ENCODE measurements around the gene CTCF. TPM values are rescaled to one million over a fixed set of nuclear protein-coding genes. Genes with fewer than 3 reads are reported as not detected.

CTCF gene
- total and polyA plus RNA-seq, 2 donors from 2014 or later = 20.4 to 42.6 TPM

GRCh38 chr16:67655363-67655762 lies 93.0 kb downstream of the CTCF start:
- H3K9ac ChIP-seq (ENCODE audit: low read length in 3 of 3) = no peak overlapping the region
- H3K4me1 ChIP-seq (ENCODE audit: control insufficient read depth in 2 of 3, insufficient read depth in 2 of 3, low read depth in 1 of 3, low read length in 3 of 3) = peaks cover 0 to 15% (median 3%) of the 10 kb centered on the region in 3 donors
- peak in 1 of 5 donors; percentile 29 for DNase-seq
- no peak overlapping the region for H3K4me3 ChIP-seq (ENCODE audit: low read length in 3 of 3)
- H3K27me3 ChIP-seq (ENCODE audit: control insufficient read depth, insufficient read depth, low read length) = peaks cover 9% of the 10 kb centered on the region
- no peaks in the 10 kb centered on the region for H3K9me3 ChIP-seq (ENCODE audit: control insufficient read depth in 2 of 3, insufficient read depth in 1 of 3, low read length in 3 of 3)
- no peak for TF ChIP-seq CTCF (IDR thresholded peaks at IDR 0.05; ENCODE audit: borderline replicate concordance, extremely low read depth, insufficient read depth)
- intact Hi-C loops (cut with DNase I) = no loop called here
- H3K27ac ChIP-seq (ENCODE audit: low read depth in 2 of 2, low read length in 2 of 2) = no peak overlapping the region
- H3K36me3 ChIP-seq (ENCODE audit: control insufficient read depth in 2 of 3, insufficient read depth in 3 of 3, low read length in 3 of 3) = no peaks in the 10 kb centered on the region
- no peak for FAIRE-seq

- TF ChIP-seq CTCF (IDR thresholded peaks at IDR 0.05; ENCODE audit: borderline replicate concordance, extremely low read depth, insufficient read depth) = no peak
- Histone ChIP-seq H3K9me3 (ENCODE audit: control insufficient read depth in 2 of 3, insufficient read depth in 1 of 3, low read length in 3 of 3) (no peaks in the 10 kb centered on the region), H3K4me1 (ENCODE audit: control insufficient read depth in 2 of 3, insufficient read depth in 2 of 3, low read depth in 1 of 3, low read length in 3 of 3) (peaks cover 0 to 21% (median 3%) of the 10 kb centered on the region in 3 donors), H3K27me3 (ENCODE audit: control insufficient read depth, insufficient read depth, low read length) (peaks cover 4% of the 10 kb centered on the region), H3K9ac (ENCODE audit: low read length in 3 of 3) (no peak overlapping the region), H3K27ac (ENCODE audit: low read depth in 2 of 2, low read length in 2 of 2) (no peak overlapping the region), H3K4me3 (ENCODE audit: low read length in 3 of 3) (no peak overlapping the region), H3K36me3 (ENCODE audit: control insufficient read depth in 2 of 3, insufficient read depth in 3 of 3, low read length in 3 of 3) (no peaks in the 10 kb centered on the region)
- DNase-seq (peak in 1 of 5 donors; percentile 69), FAIRE-seq (no peak)
- intact Hi-C loops (cut with DNase I) = no loop called here
These were observed 94.2 kb downstream of the CTCF start for GRCh38 chr16:67656344-67657016.

- no peak overlapping the region for H3K9ac ChIP-seq (ENCODE audit: low read length in 3 of 3)
- peaks cover 4% of the 10 kb centered on the region for H3K27me3 ChIP-seq (ENCODE audit: control insufficient read depth, insufficient read depth, low read length)
- H3K4me3 ChIP-seq (ENCODE audit: low read length in 3 of 3) = no peak overlapping the region
- H3K4me1 ChIP-seq (ENCODE audit: control insufficient read depth in 2 of 3, insufficient read depth in 2 of 3, low read depth in 1 of 3, low read length in 3 of 3) = peaks cover 0 to 23% (median 3%) of the 10 kb centered on the region in 3 donors
- intact Hi-C loops (cut with DNase I) = no loop called here
- no peaks in the 10 kb centered on the region for H3K36me3 ChIP-seq (ENCODE audit: control insufficient read depth in 2 of 3, insufficient read depth in 3 of 3, low read length in 3 of 3)
- no peak for TF ChIP-seq CTCF (IDR thresholded peaks at IDR 0.05; ENCODE audit: borderline replicate concordance, extremely low read depth, insufficient read depth)
- FAIRE-seq (no peak), DNase-seq (peak in 1 of 5 donors; percentile 52)
- no peak overlapping the region for H3K27ac ChIP-seq (ENCODE audit: low read depth in 2 of 2, low read length in 2 of 2)
- H3K9me3 ChIP-seq (ENCODE audit: control insufficient read depth in 2 of 3, insufficient read depth in 1 of 3, low read length in 3 of 3) = no peaks in the 10 kb centered on the region
These were observed 94.8 kb downstream of the CTCF start for GRCh38 chr16:67657017-67657608.
